ENCODE measurements around the gene MEF2A. TPM values are rescaled to one million over a fixed set of nuclear protein-coding genes. Genes with fewer than 3 reads are reported as not detected.

MEF2A gene
- total RNA-seq, 2 donors from 2014 or later: 20.1 to 36.8 TPM

- Histone ChIP-seq H3K4me1 (no peaks in the 10 kb centered on the region), H3K4me3 (no peak overlapping the region), H3K9me3 (no peaks in the 10 kb centered on the region), H3K9ac (ENCODE audit: low read depth in 2 of 2, low read length in 2 of 2) (no peak overlapping the region), H3K27ac (no peak overlapping the region), H3K36me3 (no peaks in the 10 kb centered on the region), H3K27me3 (no peaks in the 10 kb centered on the region)
- DNase-seq: no peak
- TF ChIP-seq, protein P1, sequence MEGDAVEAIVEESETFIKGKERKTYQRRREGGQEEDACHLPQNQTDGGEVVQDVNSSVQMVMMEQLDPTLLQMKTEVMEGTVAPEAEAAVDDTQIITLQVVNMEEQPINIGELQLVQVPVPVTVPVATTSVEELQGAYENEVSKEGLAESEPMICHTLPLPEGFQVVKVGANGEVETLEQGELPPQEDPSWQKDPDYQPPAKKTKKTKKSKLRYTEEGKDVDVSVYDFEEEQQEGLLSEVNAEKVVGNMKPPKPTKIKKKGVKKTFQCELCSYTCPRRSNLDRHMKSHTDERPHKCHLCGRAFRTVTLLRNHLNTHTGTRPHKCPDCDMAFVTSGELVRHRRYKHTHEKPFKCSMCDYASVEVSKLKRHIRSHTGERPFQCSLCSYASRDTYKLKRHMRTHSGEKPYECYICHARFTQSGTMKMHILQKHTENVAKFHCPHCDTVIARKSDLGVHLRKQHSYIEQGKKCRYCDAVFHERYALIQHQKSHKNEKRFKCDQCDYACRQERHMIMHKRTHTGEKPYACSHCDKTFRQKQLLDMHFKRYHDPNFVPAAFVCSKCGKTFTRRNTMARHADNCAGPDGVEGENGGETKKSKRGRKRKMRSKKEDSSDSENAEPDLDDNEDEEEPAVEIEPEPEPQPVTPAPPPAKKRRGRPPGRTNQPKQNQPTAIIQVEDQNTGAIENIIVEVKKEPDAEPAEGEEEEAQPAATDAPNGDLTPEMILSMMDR (IDR thresholded peaks at IDR 0.05): no peak
- intact Hi-C loops (cut with DNase I): no loop called here
Measured at GRCh38 chr15:99630607-99631131, 64.9 kb downstream of the MEF2A start.

DNA sequence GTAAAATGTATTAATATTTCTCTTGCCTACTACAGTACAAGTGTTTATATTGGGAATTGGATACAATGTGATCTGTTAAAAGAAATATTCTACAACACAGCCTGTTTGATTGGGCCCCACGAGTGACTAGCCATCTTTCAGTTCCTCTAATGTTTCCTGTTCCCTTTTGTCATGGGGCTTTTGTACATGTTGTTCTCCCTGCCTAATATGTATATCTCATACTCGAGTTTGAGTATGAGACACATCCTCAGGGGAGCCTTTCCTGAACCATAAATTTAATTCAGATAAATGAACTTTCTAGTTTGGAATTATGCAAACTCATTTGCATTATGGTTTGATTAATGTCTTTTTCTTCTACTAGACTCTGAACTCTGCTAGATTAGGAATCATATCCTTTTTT lies 65.5 kb downstream of the MEF2A start:
- Histone ChIP-seq H3K27me3 (no peaks in the 10 kb centered on the region), H3K27ac (no peak overlapping the region), H3K4me1 (no peaks in the 10 kb centered on the region), H3K4me3 (no peak overlapping the region), H3K9ac (ENCODE audit: low read depth in 2 of 2, low read length in 2 of 2) (no peak overlapping the region), H3K9me3 (no peaks in the 10 kb centered on the region), H3K36me3 (no peaks in the 10 kb centered on the region)
- intact Hi-C loops (cut with DNase I): no loop called here
- no peak for DNase-seq
- TF ChIP-seq, protein P1 (IDR thresholded peaks at IDR 0.05): no peak

- no peaks in the 10 kb centered on the region for H3K27me3 ChIP-seq
- TF ChIP-seq, protein P1 (IDR thresholded peaks at IDR 0.05): no peak
- no peak overlapping the region for H3K27ac ChIP-seq
- no peak overlapping the region for H3K9ac ChIP-seq (ENCODE audit: low read depth in 2 of 2, low read length in 2 of 2)
- no peaks in the 10 kb centered on the region for H3K36me3 ChIP-seq
- H3K4me3 ChIP-seq: no peak overlapping the region
- H3K4me1 ChIP-seq: no peaks in the 10 kb centered on the region
- intact Hi-C loops (cut with DNase I): no loop called here
- DNase-seq: no peak
- H3K9me3 ChIP-seq: no peaks in the 10 kb centered on the region
Measured at GRCh38 chr15:99632521-99632920, 66.7 kb downstream of the MEF2A start.

- no peak overlapping the region for H3K27ac ChIP-seq
- no peaks in the 10 kb centered on the region for H3K36me3 ChIP-seq
- TF ChIP-seq, protein P1 (IDR thresholded peaks at IDR 0.05): no peak
- H3K4me1 ChIP-seq: no peaks in the 10 kb centered on the region
- no peak overlapping the region for H3K4me3 ChIP-seq
- no peak overlapping the region for H3K9ac ChIP-seq (ENCODE audit: low read depth in 2 of 2, low read length in 2 of 2)
- H3K27me3 ChIP-seq: no peaks in the 10 kb centered on the region
- intact Hi-C loops (cut with DNase I): no loop called here
- no peak for DNase-seq
- no peaks in the 10 kb centered on the region for H3K9me3 ChIP-seq
Measured at GRCh38 chr15:99633655-99634054, 67.9 kb downstream of the MEF2A start.

GRCh38 chr15:99634576-99634975 lies 68.8 kb downstream of the MEF2A start:
- TF ChIP-seq, protein P1 (IDR thresholded peaks at IDR 0.05): no peak
- H3K27me3 ChIP-seq: no peaks in the 10 kb centered on the region
- intact Hi-C loops (cut with DNase I): no loop called here
- H3K4me1 ChIP-seq: no peaks in the 10 kb centered on the region
- H3K36me3 ChIP-seq: no peaks in the 10 kb centered on the region
- no peak overlapping the region for H3K4me3 ChIP-seq
- no peak overlapping the region for H3K9ac ChIP-seq (ENCODE audit: low read depth in 2 of 2, low read length in 2 of 2)
- no peaks in the 10 kb centered on the region for H3K9me3 ChIP-seq
- H3K27ac ChIP-seq: no peak overlapping the region
- no peak for DNase-seq

All from colonic mucosa (tissue), 4 donors.